Small intestine (tissue), 4 donors: ENCODE measurements around the gene BSND. TPM values are rescaled to one million over a fixed set of nuclear protein-coding genes. Genes with fewer than 3 reads are reported as not detected.

Experiments used
- polyA plus RNA-seq, 4 donors: library from polyadenylated mRNA; stranded (reverse) in 3 of 4; unstranded in 1 of 4; fragments of 200-250 nt in 3 of 4; fragments of 120-200 nt in 1 of 4; gene quantifications; one replicate each; pipeline versions ENCODE4 v1.2.1 to v1.2.3, GENCODE V29; 2013
- donor health status: healthy with polysubstance abuse.
- donor health status: Bipolar disorder and iron deficiency.
- donor health status: healthy.

Gene BSND
- polyA plus RNA-seq, 4 donors: 0.01 TPM; not detected in 2

Other genes starting within 250 kb of the BSND start
- gene PARS2, start 234.4 kb upstream of the BSND start, polyA plus RNA-seq: 1 to 10 TPM; 2.5 to 8.3 (median 3.9) TPM
- gene TTC22, start 197.6 kb upstream of the BSND start, polyA plus RNA-seq: 10 to 100 TPM; 10.7 to 27.7 (median 23.8) TPM
- gene DHCR24, start 111.7 kb upstream of the BSND start, polyA plus RNA-seq: 100 to 1,000 TPM in 1 of 4 donors, 10 to 100 TPM in 2, 1 to 10 TPM in 1; 7.0 to 162 (median 30.1) TPM
- 1 to 10 TPM; 2.2 to 6.7 (median 4.8) TPM for gene TMEM61, start 18.3 kb upstream of the BSND start, polyA plus RNA-seq
- gene PCSK9, start 40.6 kb downstream of the BSND start, polyA plus RNA-seq: 10 to 100 TPM in 1 of 4 donors, 1 to 10 TPM in 1, under 1 TPM in 2; 0.45 to 24.2 (median 2.2) TPM
- gene USP24, start 216.4 kb downstream of the BSND start, polyA plus RNA-seq: 10 to 100 TPM in 3 of 4 donors, 1 to 10 TPM in 1; 7.3 to 38.3 (median 11.2) TPM